ENCODE data around the gene PDZRN3. TPM values are rescaled to one million over a fixed set of nuclear protein-coding genes. Genes with fewer than 3 reads are reported as not detected.

Gene PDZRN3
- total RNA-seq, 2 donors from 2014 or later = 6.1 to 10.4 TPM

DNA sequence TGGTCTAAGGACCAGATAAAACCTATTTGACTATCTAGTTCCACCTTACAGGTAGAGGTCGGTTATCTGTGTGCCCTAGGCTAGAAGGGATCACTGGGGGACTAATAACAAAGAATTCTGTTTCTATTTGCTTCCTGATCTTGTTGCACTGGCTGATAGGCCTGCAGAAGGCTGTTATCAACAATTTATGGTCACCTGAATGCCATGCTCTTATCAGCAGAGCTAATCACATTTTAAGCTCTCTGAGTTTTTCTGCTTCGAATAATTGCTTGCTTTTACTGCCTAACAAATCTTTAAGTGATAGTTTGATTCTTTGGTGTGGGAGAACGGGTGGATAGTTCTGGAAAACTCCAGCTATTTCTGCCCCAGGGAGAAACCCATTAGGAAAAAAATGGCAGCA, 263.1 kb downstream of the PDZRN3 start:
- H3K9ac ChIP-seq (ENCODE audit: extremely low read depth, low read length, poor library complexity, severe bottlenecking) = no peak overlapping the region
- no peaks in the 10 kb centered on the region for H3K36me3 ChIP-seq (ENCODE audit: control insufficient read depth, insufficient read depth, low read length)
- no peak overlapping the region for H3K4me3 Mint-ChIP-seq
- peaks cover 11% of the 10 kb centered on the region for H3K27me3 Mint-ChIP-seq (ENCODE audit: insufficient read depth)
- H3K27me3 ChIP-seq (ENCODE audit: control insufficient read depth, insufficient read depth, low read length, poor library complexity, severe bottlenecking) = no peaks in the 10 kb centered on the region
- H3K27ac ChIP-seq (ENCODE audit: low read depth, low read length) = no peak overlapping the region
- H3K9me3 ChIP-seq (ENCODE audit: control insufficient read depth, low read length) = peaks cover 31% of the 10 kb centered on the region
- DNase-seq = no peak
- H3K27ac Mint-ChIP-seq = no peak overlapping the region
- no peaks in the 10 kb centered on the region for H3K36me3 Mint-ChIP-seq (ENCODE audit: low read depth)
- H3K9me3 Mint-ChIP-seq = peaks cover 12% of the 10 kb centered on the region
- TF ChIP-seq, protein P1, sequence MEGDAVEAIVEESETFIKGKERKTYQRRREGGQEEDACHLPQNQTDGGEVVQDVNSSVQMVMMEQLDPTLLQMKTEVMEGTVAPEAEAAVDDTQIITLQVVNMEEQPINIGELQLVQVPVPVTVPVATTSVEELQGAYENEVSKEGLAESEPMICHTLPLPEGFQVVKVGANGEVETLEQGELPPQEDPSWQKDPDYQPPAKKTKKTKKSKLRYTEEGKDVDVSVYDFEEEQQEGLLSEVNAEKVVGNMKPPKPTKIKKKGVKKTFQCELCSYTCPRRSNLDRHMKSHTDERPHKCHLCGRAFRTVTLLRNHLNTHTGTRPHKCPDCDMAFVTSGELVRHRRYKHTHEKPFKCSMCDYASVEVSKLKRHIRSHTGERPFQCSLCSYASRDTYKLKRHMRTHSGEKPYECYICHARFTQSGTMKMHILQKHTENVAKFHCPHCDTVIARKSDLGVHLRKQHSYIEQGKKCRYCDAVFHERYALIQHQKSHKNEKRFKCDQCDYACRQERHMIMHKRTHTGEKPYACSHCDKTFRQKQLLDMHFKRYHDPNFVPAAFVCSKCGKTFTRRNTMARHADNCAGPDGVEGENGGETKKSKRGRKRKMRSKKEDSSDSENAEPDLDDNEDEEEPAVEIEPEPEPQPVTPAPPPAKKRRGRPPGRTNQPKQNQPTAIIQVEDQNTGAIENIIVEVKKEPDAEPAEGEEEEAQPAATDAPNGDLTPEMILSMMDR (conservative IDR thresholded peaks at IDR 0.05) = no peak
- no peaks in the 10 kb centered on the region for H3K4me1 ChIP-seq (ENCODE audit: control insufficient read depth, insufficient read depth, low read length)
- peak overlapping the region; percentile 60 for H3K4me3 ChIP-seq (ENCODE audit: low read length)
- H3K4me1 Mint-ChIP-seq = peaks cover 11% of the 10 kb centered on the region
- 62 to 73% methylated on average over 2 to 3 of the region's 3 CpGs for WGBS, 2 experiments (ENCODE audit: insufficient coverage in 1 of 2, insufficient read length in 1 of 2)

DNA sequence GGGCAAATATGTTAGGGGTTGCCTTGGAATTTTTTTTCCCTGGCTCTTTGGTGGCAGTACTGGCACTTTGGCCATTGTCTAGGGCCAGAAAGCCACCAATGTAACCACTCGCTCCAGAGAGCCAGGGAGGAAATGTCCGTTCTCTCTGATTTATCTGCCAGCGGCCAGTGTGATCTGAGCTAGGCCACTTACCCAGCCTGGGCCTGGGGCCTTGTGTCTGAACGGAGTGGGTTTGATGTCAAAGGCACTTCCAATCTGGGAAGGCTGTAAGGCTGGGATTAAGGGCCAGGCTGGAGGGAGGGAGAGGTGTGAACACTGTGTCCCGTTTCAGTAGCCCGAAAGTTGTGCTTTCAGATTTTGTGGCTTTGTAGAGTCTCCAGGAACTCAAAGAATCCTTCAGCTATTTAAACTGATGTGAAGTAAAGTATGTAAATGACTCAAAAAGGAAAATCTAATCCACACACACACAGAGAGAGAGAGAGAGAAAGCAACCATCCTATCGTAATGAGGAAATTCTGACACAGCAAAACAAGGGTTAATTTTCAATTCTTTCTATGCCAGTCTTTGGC, 271.0 kb downstream of the PDZRN3 start:
- Histone ChIP-seq H3K9me3 (ENCODE audit: control insufficient read depth, low read length) (no peaks in the 10 kb centered on the region), H3K4me3 (ENCODE audit: low read length) (no peak overlapping the region), H3K27me3 (ENCODE audit: control insufficient read depth, insufficient read depth, low read length, poor library complexity, severe bottlenecking) (no peaks in the 10 kb centered on the region), H3K9ac (ENCODE audit: extremely low read depth, low read length, poor library complexity, severe bottlenecking) (no peak overlapping the region), H3K27ac (ENCODE audit: low read depth, low read length) (no peak overlapping the region), H3K36me3 (ENCODE audit: control insufficient read depth, insufficient read depth, low read length) (no peaks in the 10 kb centered on the region), H3K4me1 (ENCODE audit: control insufficient read depth, insufficient read depth, low read length) (peaks cover 2% of the 10 kb centered on the region)
- TF ChIP-seq, protein P1 (conservative IDR thresholded peaks at IDR 0.05) = no peak
- H3K36me3 Mint-ChIP-seq (ENCODE audit: low read depth) = no peaks in the 10 kb centered on the region
- peaks cover 13% of the 10 kb centered on the region for H3K4me1 Mint-ChIP-seq
- 40 to 79% methylated on average over 1 to 7 of the region's 7 CpGs for WGBS, 2 experiments (ENCODE audit: insufficient coverage in 1 of 2, insufficient read length in 1 of 2)
- H3K27ac Mint-ChIP-seq = no peak overlapping the region
- DNase-seq = peak; percentile 52
- H3K9me3 Mint-ChIP-seq = peaks cover under 1% of the 10 kb centered on the region
- H3K4me3 Mint-ChIP-seq = no peak overlapping the region
- H3K27me3 Mint-ChIP-seq (ENCODE audit: insufficient read depth) = peaks cover 2% of the 10 kb centered on the region

DNA sequence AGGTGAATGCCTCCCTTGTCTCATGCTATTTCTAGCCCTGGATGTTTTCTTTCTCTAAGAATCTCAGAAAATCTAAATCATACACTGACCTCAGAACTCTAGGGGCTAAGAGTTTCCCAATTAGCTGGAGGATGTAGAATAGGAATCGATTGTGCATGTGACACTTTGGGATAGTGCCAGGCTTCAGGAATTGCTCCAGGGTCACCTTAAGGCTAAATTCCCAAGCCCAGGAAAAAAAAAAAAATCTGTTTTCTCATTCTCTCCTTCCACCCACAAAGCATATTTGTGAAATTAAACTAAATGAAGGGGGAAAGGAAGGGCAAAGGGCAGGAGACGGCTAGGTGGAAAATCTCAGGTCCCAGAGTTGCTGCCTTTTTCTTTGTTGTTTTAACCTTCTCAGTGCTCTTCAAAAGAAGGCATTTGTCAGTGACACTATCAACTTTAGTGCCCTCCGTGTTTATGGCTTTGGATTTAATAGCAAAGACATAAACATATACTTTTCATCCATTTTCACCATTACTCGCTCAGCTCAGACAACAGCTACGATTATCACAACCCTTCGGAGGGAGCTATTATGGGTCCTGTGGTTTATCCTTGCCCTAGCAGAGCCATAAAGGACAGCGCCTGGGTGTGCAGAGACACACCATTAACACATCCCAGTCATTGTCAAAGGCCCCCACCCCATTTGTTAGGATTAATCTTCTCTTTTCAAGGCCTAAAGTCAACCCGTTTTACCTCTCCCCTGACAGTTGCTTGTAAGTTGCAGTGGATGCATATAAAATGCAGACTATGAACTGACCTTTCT, 271.7 kb downstream of the PDZRN3 start:
- TF ChIP-seq, protein P1 (conservative IDR thresholded peaks at IDR 0.05) = no peak
- H3K4me1 ChIP-seq (ENCODE audit: control insufficient read depth, insufficient read depth, low read length) = peaks cover 2% of the 10 kb centered on the region
- H3K4me3 ChIP-seq (ENCODE audit: low read length) = no peak overlapping the region
- H3K36me3 ChIP-seq (ENCODE audit: control insufficient read depth, insufficient read depth, low read length) = no peaks in the 10 kb centered on the region
- Mint-ChIP-seq H3K27ac (no peak overlapping the region), H3K4me1 (peaks cover 13% of the 10 kb centered on the region), H3K27me3 (ENCODE audit: insufficient read depth) (no peaks in the 10 kb centered on the region), H3K9me3 (no peaks in the 10 kb centered on the region), H3K4me3 (no peak overlapping the region), H3K36me3 (ENCODE audit: low read depth) (no peaks in the 10 kb centered on the region)
- no peaks in the 10 kb centered on the region for H3K9me3 ChIP-seq (ENCODE audit: control insufficient read depth, low read length)
- WGBS, 2 experiments (ENCODE audit: insufficient coverage in 1 of 2, insufficient read length in 1 of 2) = 90 to 93% methylated on average over 2 to 8 of the region's 8 CpGs
- H3K27ac ChIP-seq (ENCODE audit: low read depth, low read length) = no peak overlapping the region
- H3K9ac ChIP-seq (ENCODE audit: extremely low read depth, low read length, poor library complexity, severe bottlenecking) = no peak overlapping the region
- H3K27me3 ChIP-seq (ENCODE audit: control insufficient read depth, insufficient read depth, low read length, poor library complexity, severe bottlenecking) = no peaks in the 10 kb centered on the region
- DNase-seq = no peak

Data from endodermal cell (in vitro differentiated cells).